CD4-positive, alpha-beta T cell treated with Interleukin-21 for 1 hour (primary cell): ENCODE measurements around the gene OAF.
"Not testable (repeated sequence)": the region's sequence is repeated elsewhere in the genome, so short reads cannot be mapped to it uniquely, and the experiment has no call there.

Experiments used
- DNase-seq: peaks from one replicate; pipeline ENCODE4 v3.0.0-alpha.2; 2020

The OAF gene

DNA sequence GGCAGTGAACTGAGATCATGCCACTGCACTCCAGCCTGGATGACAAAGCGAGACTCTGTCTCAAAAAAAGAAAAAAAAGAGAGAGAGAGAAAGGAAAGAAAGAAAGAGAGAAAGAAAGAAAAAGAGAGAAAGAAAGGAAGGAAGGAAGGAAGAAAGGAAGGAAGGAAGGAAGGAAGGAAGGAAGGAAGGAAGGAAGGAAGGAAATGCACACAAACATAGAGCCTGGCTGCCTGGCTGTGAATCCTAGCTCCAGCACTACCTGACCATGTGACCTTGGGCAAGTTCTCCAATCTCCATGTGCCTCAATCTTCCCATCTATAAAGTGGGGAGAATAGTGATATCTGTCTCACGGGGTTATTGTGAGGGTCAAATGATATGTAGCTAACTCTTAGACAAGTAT, 63.1 kb downstream of the OAF start:
- not testable (repeated sequence) for DNase-seq

DNA sequence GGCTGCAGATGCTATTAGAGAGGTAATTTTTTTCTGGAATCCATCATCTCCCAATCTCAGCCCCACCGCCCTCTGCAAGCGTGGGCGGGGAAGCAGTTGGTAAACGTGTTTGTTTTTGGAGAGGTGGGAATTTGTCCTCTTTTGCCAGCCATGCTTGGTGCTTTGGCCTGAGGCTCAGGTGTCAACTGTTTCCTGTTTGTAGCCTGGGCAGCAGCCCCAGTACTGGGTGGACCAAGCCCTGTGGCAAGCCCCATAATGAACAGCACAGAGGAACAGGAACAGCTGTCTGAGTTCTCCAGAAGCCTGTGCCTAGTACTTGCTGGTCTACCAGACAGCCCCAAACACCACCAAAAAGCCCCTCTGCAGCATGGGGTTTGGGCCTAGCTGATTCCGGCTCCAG, 68.7 kb downstream of the OAF start:
- DNase-seq = no peak
